SK-N-SH treated with all-trans-retinoic acid at 6 μM for 48 hours (cell line): ENCODE data around the gene GHRHR.

ENCODE experiments used
- ATAC-seq: fragments of 200-7000 bp; cut with Tn5 transposase; 3 replicates; pipeline ENCODE4 v1.9.1; 2020; ENCODE audit warnings: mild to moderate bottlenecking, moderate library complexity
- ARNTL ChIP-seq: fragments of 450-650 bp; formaldehyde crosslinking; IDR thresholded peaks from 2 replicates; pipeline ENCODE4 v1.5.0; 2020; ENCODE audit warnings: low read depth, mild to moderate bottlenecking, moderate library complexity, borderline replicate concordance
- BACH2 ChIP-seq: fragments of 250-450 bp; sonication (Bioruptor Pico); IDR thresholded peaks from 2 replicates; pipeline ENCODE4 v1.9.0; 2021; ENCODE audit warnings: mild to moderate bottlenecking, borderline replicate concordance
- CSDC2 ChIP-seq: fragments of 250-450 bp; sonication (Bioruptor Pico); IDR thresholded peaks from 2 replicates; pipeline ENCODE4 v1.5.0; 2020; ENCODE audit warnings: mild to moderate bottlenecking, moderate library complexity
- ESRRG ChIP-seq: fragments of 250-450 bp; sonication (Bioruptor Pico); IDR thresholded peaks from 2 replicates; pipeline ENCODE4 v1.6.1; 2021; ENCODE audit warnings: mild to moderate bottlenecking
- GLIS3 ChIP-seq: fragments of 250-450 bp; sonication (Bioruptor Pico); IDR thresholded peaks from 2 replicates; pipeline ENCODE4 v1.5.0; 2020; ENCODE audit warnings: mild to moderate bottlenecking, moderate library complexity
- ISL1 ChIP-seq: fragments of 250-450 bp; sonication (Bioruptor Pico); IDR thresholded peaks from 2 replicates; pipeline ENCODE4 v2.1.2; 2022; ENCODE audit warnings: mild to moderate bottlenecking, moderate library complexity
- OSR1 ChIP-seq: fragments of 250-450 bp; sonication (Bioruptor Pico); IDR thresholded peaks from 2 replicates; pipeline ENCODE4 v1.8.0; 2022; ENCODE audit warnings: moderate library complexity, mild to moderate bottlenecking, inconsistent platforms
- POU6F1 ChIP-seq: fragments of 250-450 bp; sonication (Bioruptor Pico); IDR thresholded peaks from 2 replicates; pipeline ENCODE4 v1.8.0; 2021; ENCODE audit warnings: low read depth, mild to moderate bottlenecking, moderate library complexity, borderline replicate concordance
- PPARA ChIP-seq: fragments of 250-450 bp; sonication (Bioruptor Pico); IDR thresholded peaks from 2 replicates; pipeline ENCODE4 v1.5.0; 2020; ENCODE audit warnings: mild to moderate bottlenecking, borderline replicate concordance
- SNAI2 ChIP-seq: fragments of 250-450 bp; sonication (Bioruptor Pico); IDR thresholded peaks from 2 replicates; pipeline ENCODE4 v1.5.0; 2020; ENCODE audit warnings: mild to moderate bottlenecking, moderate library complexity
- TCF4 ChIP-seq: fragments of 250-450 bp; sonication (Bioruptor Pico); IDR thresholded peaks from 2 replicates; pipeline ENCODE4 v1.8.0; 2021; ENCODE audit warnings: mild to moderate bottlenecking, moderate library complexity, borderline replicate concordance
- TOX ChIP-seq: fragments of 250-450 bp; sonication (Bioruptor Pico); IDR thresholded peaks from 2 replicates; pipeline ENCODE4 v1.8.0; 2021; ENCODE audit warnings: mild to moderate bottlenecking, moderate library complexity, borderline replicate concordance
- TSHZ2 ChIP-seq: fragments of 250-450 bp; sonication (Bioruptor Pico); IDR thresholded peaks from 2 replicates; pipeline ENCODE4 v1.5.0; 2020; ENCODE audit warnings: mild to moderate bottlenecking, moderate library complexity
- ZFP3 ChIP-seq: fragments of 250-450 bp; sonication (Bioruptor Pico); IDR thresholded peaks from 2 replicates; pipeline ENCODE4 v1.5.0; 2020; ENCODE audit warnings: mild to moderate bottlenecking, moderate library complexity
- ZFP30 ChIP-seq: fragments of 450-650 bp; formaldehyde crosslinking; IDR thresholded peaks from 2 replicates; pipeline ENCODE4 v1.5.0; 2022; ENCODE audit warnings: mild to moderate bottlenecking, moderate library complexity
- ZNF70 ChIP-seq: fragments of 450-650 bp; formaldehyde crosslinking; IDR thresholded peaks from 2 replicates; pipeline ENCODE4 v1.5.0; 2020; ENCODE audit warnings: mild to moderate bottlenecking, moderate library complexity
- ZNF8 ChIP-seq: fragments of 450-650 bp; formaldehyde crosslinking; IDR thresholded peaks from 2 replicates; pipeline ENCODE4 v1.5.0; 2020; ENCODE audit warnings: mild to moderate bottlenecking, moderate library complexity
- TF ChIP-seq, protein P1 (sequence below): fragments of 250-450 bp; sonication (Bioruptor Pico); IDR thresholded peaks from 2 replicates; pipeline ENCODE4 v1.5.1; 2020; ENCODE audit warnings: low read depth, mild to moderate bottlenecking, moderate library complexity
- TF ChIP-seq, protein P2 (sequence below): fragments of 250-450 bp; sonication (Bioruptor Pico); IDR thresholded peaks from 2 replicates; pipeline ENCODE4 v1.5.1; 2021; ENCODE audit warnings: mild to moderate bottlenecking, moderate library complexity
- TF ChIP-seq, protein P3 (sequence below): fragments of 250-450 bp; sonication (Bioruptor Pico); IDR thresholded peaks from 2 replicates; pipeline ENCODE4 v1.8.0; 2020; ENCODE audit warnings: mild to moderate bottlenecking, moderate library complexity, borderline replicate concordance

The GHRHR gene

DNA sequence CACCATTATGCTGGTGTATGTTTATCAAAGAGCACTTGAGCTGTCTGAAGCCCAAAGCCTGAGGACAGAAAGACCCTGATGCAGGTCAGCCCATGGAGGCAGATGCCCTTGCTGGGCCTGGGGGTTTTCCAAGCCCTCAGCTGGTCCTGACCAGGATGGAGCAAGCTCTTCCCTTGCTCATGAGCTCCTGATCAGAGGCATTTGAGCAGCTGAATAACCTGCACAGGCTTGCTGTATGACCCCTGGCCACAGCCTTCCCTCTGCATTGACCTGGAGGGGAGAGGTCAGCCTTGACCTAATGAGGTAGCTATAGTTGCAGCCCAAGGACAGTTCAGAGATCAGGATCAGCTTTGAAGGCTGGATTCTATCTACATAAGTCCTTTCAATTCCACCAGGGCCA is 39.1 kb upstream of the GHRHR start:
- no peak for ATAC-seq
- TF ChIP-seq ARNTL (no peak), ZFP30 (no peak)

DNA sequence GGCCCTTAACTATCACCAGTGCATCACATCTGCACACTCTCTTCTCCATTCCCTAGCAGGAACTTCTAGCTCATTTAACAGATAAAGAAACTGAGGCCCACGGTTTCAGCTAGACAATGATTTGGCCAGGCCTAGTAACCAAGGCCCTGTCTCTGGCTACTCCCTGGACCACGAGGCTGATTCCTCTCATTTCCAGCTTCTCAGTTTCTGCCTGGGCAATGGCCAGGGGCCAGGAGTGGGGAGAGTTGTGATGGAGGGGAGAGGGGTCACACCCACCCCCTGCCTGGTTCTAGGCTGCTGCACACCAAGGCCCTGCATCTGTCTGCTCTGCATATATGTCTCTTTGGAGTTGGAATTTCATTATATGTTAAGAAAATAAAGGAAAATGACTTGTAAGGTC is 38.6 kb upstream of the GHRHR start:
- TF ChIP-seq GLIS3 (CRISPR knock-in tag) (no peak), TSHZ2 (CRISPR knock-in tag) (no peak), ESRRG (no peak), ZFP3 (CRISPR knock-in tag) (no peak), BACH2 (no peak), ZFP30 (no peak), TCF4 (no peak), SNAI2 (no peak), TOX (no peak), OSR1 (no peak), CSDC2 (CRISPR knock-in tag) (no peak)
- TF ChIP-seq, protein P1, sequence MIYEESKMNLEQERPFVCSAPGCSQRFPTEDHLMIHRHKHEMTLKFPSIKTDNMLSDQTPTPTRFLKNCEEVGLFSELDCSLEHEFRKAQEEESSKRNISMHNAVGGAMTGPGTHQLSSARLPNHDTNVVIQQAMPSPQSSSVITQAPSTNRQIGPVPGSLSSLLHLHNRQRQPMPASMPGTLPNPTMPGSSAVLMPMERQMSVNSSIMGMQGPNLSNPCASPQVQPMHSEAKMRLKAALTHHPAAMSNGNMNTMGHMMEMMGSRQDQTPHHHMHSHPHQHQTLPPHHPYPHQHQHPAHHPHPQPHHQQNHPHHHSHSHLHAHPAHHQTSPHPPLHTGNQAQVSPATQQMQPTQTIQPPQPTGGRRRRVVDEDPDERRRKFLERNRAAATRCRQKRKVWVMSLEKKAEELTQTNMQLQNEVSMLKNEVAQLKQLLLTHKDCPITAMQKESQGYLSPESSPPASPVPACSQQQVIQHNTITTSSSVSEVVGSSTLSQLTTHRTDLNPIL (CRISPR knock-in tag), result no peak
- TF ChIP-seq, protein P2, sequence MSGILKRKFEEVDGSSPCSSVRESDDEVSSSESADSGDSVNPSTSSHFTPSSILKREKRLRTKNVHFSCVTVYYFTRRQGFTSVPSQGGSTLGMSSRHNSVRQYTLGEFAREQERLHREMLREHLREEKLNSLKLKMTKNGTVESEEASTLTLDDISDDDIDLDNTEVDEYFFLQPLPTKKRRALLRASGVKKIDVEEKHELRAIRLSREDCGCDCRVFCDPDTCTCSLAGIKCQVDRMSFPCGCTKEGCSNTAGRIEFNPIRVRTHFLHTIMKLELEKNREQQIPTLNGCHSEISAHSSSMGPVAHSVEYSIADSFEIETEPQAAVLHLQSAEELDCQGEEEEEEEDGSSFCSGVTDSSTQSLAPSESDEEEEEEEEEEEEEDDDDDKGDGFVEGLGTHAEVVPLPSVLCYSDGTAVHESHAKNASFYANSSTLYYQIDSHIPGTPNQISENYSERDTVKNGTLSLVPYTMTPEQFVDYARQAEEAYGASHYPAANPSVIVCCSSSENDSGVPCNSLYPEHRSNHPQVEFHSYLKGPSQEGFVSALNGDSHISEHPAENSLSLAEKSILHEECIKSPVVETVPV (CRISPR knock-in tag), result no peak
- no peak for ATAC-seq

- TF ChIP-seq, protein P1 (CRISPR knock-in tag), result no peak
- TF ChIP-seq PPARA, result no peak
- no peak for TF ChIP-seq ZNF8
- no peak for TF ChIP-seq ISL1 (CRISPR knock-in tag)
- TF ChIP-seq, protein P2 (CRISPR knock-in tag), result no peak
- TF ChIP-seq OSR1, result no peak
- TF ChIP-seq POU6F1, result no peak
- no peak for TF ChIP-seq TOX
- TF ChIP-seq, protein P3, sequence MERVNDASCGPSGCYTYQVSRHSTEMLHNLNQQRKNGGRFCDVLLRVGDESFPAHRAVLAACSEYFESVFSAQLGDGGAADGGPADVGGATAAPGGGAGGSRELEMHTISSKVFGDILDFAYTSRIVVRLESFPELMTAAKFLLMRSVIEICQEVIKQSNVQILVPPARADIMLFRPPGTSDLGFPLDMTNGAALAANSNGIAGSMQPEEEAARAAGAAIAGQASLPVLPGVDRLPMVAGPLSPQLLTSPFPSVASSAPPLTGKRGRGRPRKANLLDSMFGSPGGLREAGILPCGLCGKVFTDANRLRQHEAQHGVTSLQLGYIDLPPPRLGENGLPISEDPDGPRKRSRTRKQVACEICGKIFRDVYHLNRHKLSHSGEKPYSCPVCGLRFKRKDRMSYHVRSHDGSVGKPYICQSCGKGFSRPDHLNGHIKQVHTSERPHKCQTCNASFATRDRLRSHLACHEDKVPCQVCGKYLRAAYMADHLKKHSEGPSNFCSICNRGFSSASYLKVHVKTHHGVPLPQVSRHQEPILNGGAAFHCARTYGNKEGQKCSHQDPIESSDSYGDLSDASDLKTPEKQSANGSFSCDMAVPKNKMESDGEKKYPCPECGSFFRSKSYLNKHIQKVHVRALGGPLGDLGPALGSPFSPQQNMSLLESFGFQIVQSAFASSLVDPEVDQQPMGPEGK (CRISPR knock-in tag), result no peak
- TF ChIP-seq ZFP30, result no peak
- TF ChIP-seq GLIS3 (CRISPR knock-in tag), result no peak
- no peak for TF ChIP-seq ARNTL
- no peak for TF ChIP-seq ZFP3 (CRISPR knock-in tag)
- no peak for TF ChIP-seq ZNF70
- no peak for ATAC-seq
Measured at GRCh38 chr7:30925913-30926312, 37.8 kb upstream of the GHRHR start.
